Lower leg skin (tissue), 3 donors: ENCODE measurements around the gene PACC1.

ENCODE experiments used
- CTCF ChIP-seq, 3 donors: fragments of 450-650 bp; IDR thresholded peaks; one replicate each; pipeline ENCODE4 v1.5.1; 2016; ENCODE audit warnings: antibody characterized with exemption in 3 of 3, mild to moderate bottlenecking in 3 of 3, moderate library complexity in 2 of 3
- POLR2A ChIP-seq, 2 donors: fragments of 450-650 bp; IDR thresholded peaks; one replicate each; pipeline ENCODE4 v1.6.1; 2016 to 2017; ENCODE audit warnings: antibody characterized with exemption in 2 of 2, mild to moderate bottlenecking in 1 of 2, moderate library complexity in 1 of 2

- no peak for TF ChIP-seq CTCF (IDR thresholded peaks at IDR 0.05)
- no peak for TF ChIP-seq POLR2A (IDR thresholded peaks at IDR 0.05)
Measured at GRCh38 chr1:212442408-212442807, 27.7 kb upstream of the PACC1 start.
